GM12878 (cell line): ENCODE results near the gene GANAB. TPM values are rescaled to one million over a fixed set of nuclear protein-coding genes. Genes with fewer than 3 reads are reported as not detected.

Experiments used
- MEF2A ChIP-seq: IDR thresholded peaks from 2 replicates; pipeline ENCODE4 v1.6.1; 2011; ENCODE audit warnings: low read depth, mild to moderate bottlenecking, low read length, moderate library complexity; ENCODE audit not compliant: insufficient read depth
- MEF2B ChIP-seq: fragments of 450-650 bp; IDR thresholded peaks from 2 replicates; pipeline ENCODE4 v1.6.1; 2018; ENCODE audit warnings: mild to moderate bottlenecking, moderate library complexity; ENCODE audit not compliant: partially characterized antibody, poor library complexity, severe bottlenecking
- NFYA ChIP-seq: IDR thresholded peaks from 2 replicates; pipeline ENCODE4 v1.6.1; 2011; ENCODE audit warnings: low read depth, mild to moderate bottlenecking, low read length, improper control_type of control experiment, borderline replicate concordance
- RELB ChIP-seq: fragments of 450-650 bp; IDR thresholded peaks from 2 replicates; pipeline ENCODE4 v1.6.1; 2017; ENCODE audit warnings: low read depth, mild to moderate bottlenecking, moderate library complexity
- TAF1 ChIP-seq: IDR thresholded peaks from 2 replicates; pipeline ENCODE4 v1.6.1; 2011; ENCODE audit warnings: mild to moderate bottlenecking, low read depth, low read length, borderline replicate concordance
- TBL1XR1 ChIP-seq: IDR thresholded peaks from 2 replicates; pipeline ENCODE4 v1.6.1; 2012; ENCODE audit warnings: low read depth, low read length, improper control_type of control experiment
- polyA plus RNA-seq, 11 experiments: library from polyadenylated mRNA; depleted of rRNA in 4 of 11; unstranded in 6 of 11; stranded (reverse) in 5 of 11; fragments of >200 nt; fragmentation: Nextera tagmentation in 4 of 11; fragmentation: Illumina TruSeq in 1 of 11; extraction: Ambion mirVana in 4 of 11; extraction: Trizol in 1 of 11; gene quantifications; 1 replicate in 1 of 11; 2 replicates in 10 of 11; pipeline versions ENCODE4 v1.2.1 to v1.2.3, GENCODE V29; 2011 to 2016; ENCODE audit warnings: inconsistent platforms in 2 of 11, missing spikeins in 2 of 11, low read depth in 1 of 11
- total RNA-seq, 4 experiments: library from RNA; depleted of rRNA in 3 of 4; stranded (reverse); fragments of >200 nt in 3 of 4; fragmentation: Illumina TruSeq in 1 of 4; extraction: Trizol in 1 of 4; gene quantifications; 2 replicates each; pipeline versions ENCODE4 v1.2.1 to v1.2.3, GENCODE V29; 2013 to 2021
- TF ChIP-seq, protein P1 (sequence below): fragments of 450-650 bp; IDR thresholded peaks from 2 replicates; pipeline ENCODE4 v1.6.1; 2018; ENCODE audit warnings: borderline replicate concordance, mild to moderate bottlenecking; ENCODE audit not compliant: partially characterized antibody

The GANAB gene
- total and polyA plus RNA-seq, 10 of the 15 experiments (the other 5 are each of a cell fraction or from before 2014, with no cell fraction given): 4.5 to 175 (median 102) TPM

DNA sequence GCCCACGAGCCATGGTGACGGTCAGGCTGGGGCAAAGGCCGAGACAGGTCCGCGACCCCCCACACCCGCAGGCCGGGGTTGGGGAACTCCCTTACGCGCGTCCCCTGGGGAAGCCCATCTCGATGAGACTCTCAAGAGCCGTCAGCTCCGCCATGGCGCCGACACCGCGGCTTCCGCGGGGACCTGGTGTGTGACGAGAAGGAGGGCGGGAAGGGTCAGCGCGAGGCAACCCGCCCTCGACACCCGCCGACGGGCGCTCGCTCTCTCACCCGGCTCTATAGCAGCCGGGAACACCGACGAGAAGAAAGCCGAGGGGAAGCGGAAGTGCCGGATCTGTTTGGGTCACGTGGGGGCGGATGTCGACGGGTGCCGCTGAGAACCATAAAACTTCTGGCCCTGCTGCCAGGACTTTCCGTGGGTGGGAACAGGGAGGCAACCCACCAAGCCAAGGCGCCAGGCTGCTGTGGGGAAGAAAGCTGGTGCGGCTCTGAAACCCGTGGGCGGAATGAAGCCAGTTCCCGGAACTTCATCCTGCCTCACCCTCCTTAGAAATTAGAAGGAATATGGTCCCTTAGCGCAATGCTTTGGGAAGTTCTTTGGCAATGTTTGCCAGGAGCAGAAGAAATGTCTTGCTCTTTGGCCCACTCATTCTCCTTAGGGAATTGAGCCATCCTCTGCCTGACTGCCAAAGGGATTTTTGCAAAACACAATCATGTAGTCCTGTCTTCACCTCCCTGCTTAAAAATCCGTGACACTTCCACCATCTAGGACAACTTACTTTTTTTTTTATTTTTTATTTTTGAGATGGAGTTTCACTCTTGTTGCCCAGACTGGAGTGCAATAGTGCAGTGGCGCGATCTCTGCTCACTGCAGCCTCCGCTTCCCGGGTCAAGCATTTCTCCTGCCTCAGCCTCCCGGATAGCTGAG, 32.6 kb upstream of the GANAB start, which contains the start of gene UBXN1 (continued):
- TF ChIP-seq MEF2A (0 out of 2 replicates have a peak, but pooled peaks have one; percentile 45), TBL1XR1 (no peak), MEF2B (peak; percentile 89), TAF1 (peak; percentile 81), NFYA (no peak), RELB (peak; percentile 96)
- TF ChIP-seq, protein P1, sequence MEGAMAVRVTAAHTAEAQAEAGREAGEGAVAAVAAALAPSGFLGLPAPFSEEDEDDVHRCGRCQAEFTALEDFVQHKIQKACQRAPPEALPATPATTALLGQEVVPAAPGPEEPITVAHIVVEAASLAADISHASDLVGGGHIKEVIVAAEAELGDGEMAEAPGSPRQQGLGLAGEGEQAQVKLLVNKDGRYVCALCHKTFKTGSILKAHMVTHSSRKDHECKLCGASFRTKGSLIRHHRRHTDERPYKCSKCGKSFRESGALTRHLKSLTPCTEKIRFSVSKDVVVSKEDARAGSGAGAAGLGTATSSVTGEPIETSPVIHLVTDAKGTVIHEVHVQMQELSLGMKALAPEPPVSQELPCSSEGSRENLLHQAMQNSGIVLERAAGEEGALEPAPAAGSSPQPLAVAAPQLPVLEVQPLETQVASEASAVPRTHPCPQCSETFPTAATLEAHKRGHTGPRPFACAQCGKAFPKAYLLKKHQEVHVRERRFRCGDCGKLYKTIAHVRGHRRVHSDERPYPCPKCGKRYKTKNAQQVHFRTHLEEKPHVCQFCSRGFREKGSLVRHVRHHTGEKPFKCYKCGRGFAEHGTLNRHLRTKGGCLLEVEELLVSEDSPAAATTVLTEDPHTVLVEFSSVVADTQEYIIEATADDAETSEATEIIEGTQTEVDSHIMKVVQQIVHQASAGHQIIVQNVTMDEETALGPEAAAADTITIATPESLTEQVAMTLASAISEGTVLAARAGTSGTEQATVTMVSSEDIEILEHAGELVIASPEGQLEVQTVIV: peak; percentile 83
